Transverse colon (tissue), 4 donors: Measurements from ENCODE around the gene PLA2G2E. TPM values are rescaled to one million over a fixed set of nuclear protein-coding genes. Genes with fewer than 3 reads are reported as not detected.

ENCODE experiments used
- DNase-seq: peaks from one replicate; pipeline ENCODE4 v3.0.0-alpha.2; 2019
- H3K27ac ChIP-seq, 4 donors: fragments of 200-600 bp; sonication (generic); 2 replicates each; pipeline ENCODE4 v1.5.1; 2016 to 2018; ENCODE audit warnings: inconsistent platforms in 4 of 4
- H3K27me3 ChIP-seq: fragments of 200-600 bp; sonication (generic); 2 replicates; pipeline ENCODE4 v1.5.1; 2017; ENCODE audit warnings: inconsistent platforms
- H3K36me3 ChIP-seq, 4 donors: fragments of 200-600 bp; sonication (generic); 2 replicates each; pipeline ENCODE4 v1.5.1; 2017 to 2019; ENCODE audit warnings: inconsistent platforms in 4 of 4
- H3K4me1 ChIP-seq, 4 donors: fragments of 200-600 bp; sonication (generic); 2 replicates each; pipeline ENCODE4 v1.5.1; 2017 to 2020; ENCODE audit warnings: inconsistent platforms in 4 of 4
- H3K4me3 ChIP-seq, 4 donors: fragments of 200-600 bp; sonication (generic); 1 replicate in 1 of 4; 2 replicates in 3 of 4; pipeline versions ENCODE4 v1.5.1 to v1.6.1; 2017 to 2019; ENCODE audit warnings: inconsistent platforms in 4 of 4
- H3K9me3 ChIP-seq, 2 donors: fragments of 200-600 bp; sonication (generic); 2 replicates each; pipeline ENCODE4 v1.5.1; 2017 to 2019; ENCODE audit warnings: inconsistent platforms in 2 of 2
- EP300 ChIP-seq: sonication (generic); formaldehyde crosslinking; IDR thresholded peaks from one replicate; pipeline ENCODE4 v1.6.1; 2017; ENCODE audit warnings: antibody characterized with exemption, low read depth
- POLR2A ChIP-seq: fragments of 450-650 bp; IDR thresholded peaks from one replicate; pipeline ENCODE4 v1.6.1; 2016; ENCODE audit warnings: antibody characterized with exemption, mild to moderate bottlenecking, moderate library complexity
- POLR2AphosphoS5 ChIP-seq, 3 donors: sonication (generic); formaldehyde crosslinking; IDR thresholded peaks; one replicate each; pipeline ENCODE4 v1.6.1; 2016; ENCODE audit warnings: antibody characterized with exemption in 3 of 3
- WGBS, 2 donors: methylation state at CpG; one replicate each; pipeline ENCODE4 v1.1.5; 2018; ENCODE audit warnings: low coverage in 1 of 2; 5-methylcytosine and 5-hydroxymethylcytosine counted together
- in situ Hi-C, 4 donors: fragments of 200-750 bp; cut with MboI; loops; one replicate each; pipeline versions ENCODE4 v1.15.0 to v1.15.1; 2017; ENCODE audit warnings: low sequenced_read_pairs in 3 of 4, low pct_ligation_motif_present in 1 of 4, low pct_unique_long_range_greater_than_20kb in 1 of 4
- intact Hi-C: fragments of 100-400 bp; cut with DNase I; formaldehyde crosslinking; loops from one replicate; pipeline ENCODE4 v1.15.1; 2023; ENCODE audit warnings: low total_unique reads
- total RNA-seq, 4 donors: library from RNA; depleted of rRNA; stranded (reverse); fragments of >200 nt; gene quantifications; one replicate each; pipeline ENCODE4 v1.1.0, GENCODE V29; 2016
- TF ChIP-seq, protein P1 (sequence below), 5 experiments: fragments of 200-600 bp in 3 of 5; fragments of 450-650 bp in 2 of 5; sonication (generic) in 3 of 5; IDR thresholded peaks; 1 replicate in 2 of 5; 2 replicates in 3 of 5; pipeline ENCODE4 v1.5.1; 2016 to 2017; ENCODE audit warnings: antibody characterized with exemption in 5 of 5, inconsistent platforms in 3 of 5, mild to moderate bottlenecking in 2 of 5, moderate library complexity in 1 of 5

Gene PLA2G2E
- total RNA-seq, 4 donors from 2014 or later, result not detected

DNA sequence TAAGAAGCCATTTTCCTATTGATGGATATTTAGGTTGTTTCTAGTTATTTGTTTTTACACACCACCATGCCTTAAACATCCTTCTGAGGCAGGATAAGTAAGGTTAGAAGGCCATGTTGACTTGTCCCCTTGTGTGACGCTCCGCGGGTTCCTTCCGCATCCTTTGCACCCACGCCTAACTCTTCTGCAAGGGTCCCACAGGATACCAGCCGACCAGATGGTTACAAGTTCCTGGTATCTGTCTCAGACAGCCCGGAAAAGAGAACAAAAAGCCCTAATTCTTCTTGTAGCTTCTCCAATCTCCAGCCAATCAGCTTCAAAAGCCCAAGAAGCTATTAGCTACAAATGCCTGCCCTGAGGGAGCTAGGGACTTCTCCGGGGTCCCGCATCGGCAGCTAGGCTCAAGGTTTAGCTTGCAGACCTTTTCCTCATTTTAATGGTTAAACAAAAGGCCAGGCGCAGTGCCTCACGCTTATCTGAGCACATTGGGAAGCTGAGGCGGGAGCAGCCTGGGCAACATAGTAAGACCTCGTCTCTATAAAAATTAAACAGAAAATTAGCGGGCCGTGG lies 46.2 kb downstream of the PLA2G2E start:
- intact Hi-C loops (no loop called here), in situ Hi-C loops (no loop called here)
- WGBS, 2 donors, result 86% methylated on average over 16 of the region's 16 CpGs; no CpG with 5 or more reads in 1 of the 2 donors
- Histone ChIP-seq H3K36me3 (no peaks in the 10 kb centered on the region), H3K9me3 (no peaks in the 10 kb centered on the region), H3K4me1 (peaks cover 0 to 10% (median 0%) of the 10 kb centered on the region in 4 donors), H3K4me3 (no peak overlapping the region), H3K27me3 (peaks cover 3% of the 10 kb centered on the region), H3K27ac (no peak overlapping the region)
- TF ChIP-seq POLR2AphosphoS5 (IDR thresholded peaks at IDR 0.05), result no peak
- no peak for TF ChIP-seq POLR2A
- no peak for TF ChIP-seq EP300
- TF ChIP-seq, protein P1, sequence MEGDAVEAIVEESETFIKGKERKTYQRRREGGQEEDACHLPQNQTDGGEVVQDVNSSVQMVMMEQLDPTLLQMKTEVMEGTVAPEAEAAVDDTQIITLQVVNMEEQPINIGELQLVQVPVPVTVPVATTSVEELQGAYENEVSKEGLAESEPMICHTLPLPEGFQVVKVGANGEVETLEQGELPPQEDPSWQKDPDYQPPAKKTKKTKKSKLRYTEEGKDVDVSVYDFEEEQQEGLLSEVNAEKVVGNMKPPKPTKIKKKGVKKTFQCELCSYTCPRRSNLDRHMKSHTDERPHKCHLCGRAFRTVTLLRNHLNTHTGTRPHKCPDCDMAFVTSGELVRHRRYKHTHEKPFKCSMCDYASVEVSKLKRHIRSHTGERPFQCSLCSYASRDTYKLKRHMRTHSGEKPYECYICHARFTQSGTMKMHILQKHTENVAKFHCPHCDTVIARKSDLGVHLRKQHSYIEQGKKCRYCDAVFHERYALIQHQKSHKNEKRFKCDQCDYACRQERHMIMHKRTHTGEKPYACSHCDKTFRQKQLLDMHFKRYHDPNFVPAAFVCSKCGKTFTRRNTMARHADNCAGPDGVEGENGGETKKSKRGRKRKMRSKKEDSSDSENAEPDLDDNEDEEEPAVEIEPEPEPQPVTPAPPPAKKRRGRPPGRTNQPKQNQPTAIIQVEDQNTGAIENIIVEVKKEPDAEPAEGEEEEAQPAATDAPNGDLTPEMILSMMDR (IDR thresholded peaks at IDR 0.05), result no peak
- no peak for DNase-seq

DNA sequence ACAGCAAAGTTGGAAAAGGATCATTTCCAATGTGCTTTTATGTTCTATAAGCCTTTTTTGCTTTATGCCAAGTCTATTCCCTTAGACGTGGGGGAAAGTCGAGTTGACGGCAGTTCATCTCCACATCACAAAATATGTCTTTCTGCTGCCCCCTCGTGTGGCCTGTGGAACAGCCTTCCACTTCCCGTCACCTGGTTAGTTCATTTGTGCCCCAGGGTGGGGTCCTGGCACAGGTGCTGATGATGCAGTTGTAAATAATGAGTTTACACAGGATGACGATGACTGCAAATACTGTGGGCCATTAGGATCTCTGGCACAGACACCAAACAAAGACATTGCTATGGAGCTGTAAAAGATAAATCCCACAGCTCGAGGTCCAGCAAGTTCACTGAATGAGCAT lies 51.2 kb downstream of the PLA2G2E start:
- DNase-seq, result peak; percentile 84
- Histone ChIP-seq H3K27ac (peak overlapping the region in 3 of 4 donors; percentile 39 to 49 (median 47)), H3K36me3 (no peaks in the 10 kb centered on the region), H3K4me1 (peaks cover 0 to 6% (median 0%) of the 10 kb centered on the region in 4 donors), H3K4me3 (no peak overlapping the region), H3K9me3 (no peaks in the 10 kb centered on the region), H3K27me3 (no peaks in the 10 kb centered on the region)
- TF ChIP-seq POLR2A (no peak), POLR2AphosphoS5 (IDR thresholded peaks at IDR 0.05) (peak in 2 of 3 donors; percentile 33 to 47)
- TF ChIP-seq, protein P1 (IDR thresholded peaks at IDR 0.05), result peak in 4 of 5 experiments; percentile 37 to 72 (median 50)
- intact Hi-C loops, result no loop called here
- 32 to 60% methylated on average over 2 to 7 of the region's 7 CpGs for WGBS, 2 donors
- in situ Hi-C loops, result no loop called here

Other genes with a start within 250 kb of the PLA2G2E start
- gene TMCO4, start 123.7 kb downstream of the PLA2G2E start, total RNA-seq, result 10 to 100 TPM; 16.1 to 36.2 (median 26.9) TPM
- 100 to 1,000 TPM in 1 of 4 donors, 10 to 100 TPM in 3; 10.5 to 174 (median 63.2) TPM for gene RNF186, start 108.3 kb downstream of the PLA2G2E start, total RNA-seq
- gene OTUD3, start 41.2 kb downstream of the PLA2G2E start, total RNA-seq, result 10 to 100 TPM in 2 of 4 donors, 1 to 10 TPM in 2; 5.9 to 10.8 (median 9.9) TPM
- gene PLA2G2A, start 56.0 kb upstream of the PLA2G2E start, total RNA-seq, result 100 to 1,000 TPM in 1 of 4 donors, 10 to 100 TPM in 3; 14.9 to 154 (median 60.9) TPM
- gene PLA2G5, start 146.6 kb upstream of the PLA2G2E start, total RNA-seq, result 1 to 10 TPM in 2 of 4 donors, under 1 TPM in 1, not detected in 1; 0.60 to 3.1 (median 2.9) TPM
- gene PLA2G2D, start 195.9 kb upstream of the PLA2G2E start, total RNA-seq, result under 1 TPM in 1 of 4 donors, not detected in 3; 0.16 TPM
- gene PLA2G2F, start 215.7 kb upstream of the PLA2G2E start, total RNA-seq, result under 1 TPM in 1 of 4 donors, not detected in 3; 0.32 TPM